Body of pancreas (tissue), 4 donors: ENCODE measurements around the gene IL18.

ENCODE experiments used
- CTCF ChIP-seq, 7 experiments: fragments of 450-650 bp in 4 of 7; fragments of 200-600 bp in 3 of 7; sonication (generic) in 3 of 7; IDR thresholded peaks; one replicate each; pipeline ENCODE4 v1.5.1; 2016 to 2019; ENCODE audit warnings: antibody characterized with exemption in 7 of 7
- POLR2A ChIP-seq, 3 donors: fragments of 450-650 bp; IDR thresholded peaks; one replicate each; pipeline ENCODE4 v1.6.1; 2016; ENCODE audit warnings: antibody characterized with exemption in 3 of 3, mild to moderate bottlenecking in 2 of 3

GRCh38 chr11:112129656-112130055, 34.2 kb downstream of the IL18 start:
- TF ChIP-seq POLR2A (IDR thresholded peaks at IDR 0.05), result no peak
- TF ChIP-seq CTCF (IDR thresholded peaks at IDR 0.05), result no peak
